RWPE1 (cell line): ENCODE data around the gene COQ5.

ENCODE experiments used
- CTCF ChIA-PET: fragments of 350-600 bp; sonication (Branson Sonifier 250); formaldehyde crosslinking; extraction: SDS; loops from one replicate; lab custom pipeline; 2021; lab: Yijun Ruan, JAX
- POLR2A ChIA-PET: fragments of 400-600 bp; formaldehyde crosslinking; extraction: SDS; loops from one replicate; lab custom pipeline; 2020; ENCODE audit warnings: antibody characterized with exemption; ENCODE audit not compliant: low non-redundant PET; lab: Yijun Ruan, JAX
- DNase-seq: peaks from one replicate; pipeline ENCODE4 v3.0.0; 2012; ENCODE audit warnings: low spot score
- H3K27ac ChIP-seq: fragments of 450-650 bp; 2 replicates; pipeline ENCODE4 v1.5.1; 2017
- CTCF ChIP-seq: fragments of 450-650 bp; conservative IDR thresholded peaks from 2 replicates; pipeline ENCODE4 v1.5.1; 2017; ENCODE audit warnings: low read depth, mild to moderate bottlenecking

Gene COQ5

GRCh38 chr12:120470150-120470784 lies 58.7 kb downstream of the COQ5 start:
- ChIA-PET CTCF (interaction anchor here (0.6 to 1.6 kb wide), 8 partner anchors 9 to 80 kb away, joined by 3 to 5 read pairs (median 3); no protein-coding TSS in a partner anchor), POLR2A (interaction anchor here (0.5 kb wide), 1 partner anchor 13 kb away, joined by 3 read pairs; no protein-coding TSS in a partner anchor)
- peak; percentile 20 for DNase-seq
- H3K27ac ChIP-seq: peak overlapping the region; percentile 87
- TF ChIP-seq CTCF: no peak

- H3K27ac ChIP-seq: peak within 1 kb of the TSS; percentile 87
- POLR2A ChIA-PET: interaction anchor here (0.5 kb wide), 1 partner anchor 14 kb away, joined by 3 read pairs; no protein-coding TSS in a partner anchor
Measured at GRCh38 chr12:120469450-120470149, 59.4 kb downstream of the COQ5 start, which contains the start of gene SRSF9. Gene SRSF9, minus strand, starts transcription at chr12:120469748. Its CDS starts 139 bp downstream, at chr12:120469609.

GRCh38 chr12:120468821-120469449 lies 60.0 kb downstream of the COQ5 start:
- POLR2A ChIA-PET: interaction anchor here (0.6 kb wide), 1 partner anchor 10 kb away, joined by 3 read pairs; no protein-coding TSS in a partner anchor
- TF ChIP-seq CTCF: no peak
- DNase-seq: peak; percentile 21
- H3K27ac ChIP-seq: peak overlapping the region; percentile 87
- CTCF ChIA-PET: interaction anchor here (0.5 to 1.6 kb wide), 8 partner anchors 17 to 294 kb away, joined by 3 to 4 read pairs (median 4); no protein-coding TSS in a partner anchor

More at GRCh38 chr12:120469450-120470149, 59.4 kb downstream of the COQ5 start, which contains the start of gene SRSF9:
- DNase-seq: peak; percentile 98
- CTCF ChIA-PET: interaction anchor here (0.6 to 1.6 kb wide), 7 partner anchors 10 to 81 kb away, joined by 3 to 4 read pairs (median 3); no protein-coding TSS in a partner anchor
- peak; percentile 88 for TF ChIP-seq CTCF

GRCh38 chr12:120468325-120468820 lies 60.6 kb downstream of the COQ5 start:
- CTCF ChIA-PET: interaction anchor here (0.6 to 1.0 kb wide), 6 partner anchors 21 to 294 kb away, joined by 3 to 4 read pairs (median 4); no protein-coding TSS in a partner anchor
- DNase-seq: peak; percentile 36
- POLR2A ChIA-PET: interaction anchor here (0.5 to 0.6 kb wide), 2 partner anchors 11 to 28 kb away, joined by 3 read pairs; no protein-coding TSS in a partner anchor
- no peak for TF ChIP-seq CTCF
- peak overlapping the region; percentile 87 for H3K27ac ChIP-seq

- TF ChIP-seq CTCF: no peak
- CTCF ChIA-PET: interaction anchor here (0.6 to 1.3 kb wide), 4 partner anchors 10 to 143 kb away, joined by 3 read pairs; partner anchors contain the start of gene DYNLL1
Measured at GRCh38 chr12:120467439-120467838, 61.5 kb downstream of the COQ5 start.

More at GRCh38 chr12:120467439-120467838, 61.5 kb downstream of the COQ5 start:
- no peak overlapping the region; the same call in 1 of the 2 replicates for H3K27ac ChIP-seq
- POLR2A ChIA-PET: interaction anchor here (0.5 kb wide), 2 partner anchors 26 to 29 kb away, joined by 3 read pairs; no protein-coding TSS in a partner anchor
- DNase-seq: no peak
